Cerebellar cortex (tissue), 1 donor: ENCODE results near the gene TNKS1BP1.
A peak's percentile ranks its signal among the peaks of the same experiment; 100 is the strongest.
"Not testable (repeated sequence)": the region's sequence is repeated elsewhere in the genome, so short reads cannot be mapped to it uniquely, and the experiment has no call there.

Source experiments
- DNase-seq: peaks from one replicate; pipeline ENCODE4 v3.0.0-alpha.2; 2015; ENCODE audit warnings: low spot score

The TNKS1BP1 gene

DNA sequence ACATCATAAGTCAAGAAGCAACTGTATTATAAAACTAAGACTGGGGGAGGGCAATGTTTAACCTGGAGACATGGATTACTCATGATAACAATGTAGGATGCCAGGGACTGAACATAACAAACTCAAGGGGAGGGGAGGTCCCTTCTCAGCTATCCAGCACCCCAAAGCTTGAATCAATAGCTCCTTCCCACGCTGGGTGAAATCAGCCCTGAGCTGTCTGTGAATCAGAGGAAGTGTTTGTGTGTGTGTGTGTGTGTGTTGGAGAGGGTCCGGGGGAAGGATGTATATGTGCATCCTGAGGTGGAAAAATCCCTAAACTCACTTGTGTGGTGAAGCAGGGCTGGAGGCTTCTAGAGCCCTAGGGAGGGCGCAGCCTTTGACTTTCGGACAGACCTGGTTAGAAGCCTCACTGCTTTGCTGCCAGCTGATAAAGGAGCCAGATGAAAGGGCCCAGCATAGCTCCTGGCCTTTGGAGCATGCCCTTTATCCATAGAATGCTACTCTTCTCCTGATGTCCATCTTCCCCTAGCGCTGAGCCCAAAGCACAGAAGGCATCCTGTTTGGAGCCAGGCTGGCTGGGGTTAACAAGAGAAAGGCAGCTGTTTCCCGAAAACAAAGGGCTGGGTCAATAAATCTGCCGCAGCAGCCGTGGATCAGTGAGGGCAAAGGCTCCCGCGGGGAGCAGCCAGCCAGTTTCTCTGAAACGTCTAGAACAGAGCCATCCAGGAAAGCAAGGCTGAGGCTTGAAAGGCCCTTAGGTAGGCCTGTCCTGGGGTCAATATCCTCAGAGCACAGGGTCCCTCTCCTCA, 35.8 kb downstream of the TNKS1BP1 start:
- no peak for DNase-seq

GRCh38 chr11:57287884-57288283, 36.9 kb downstream of the TNKS1BP1 start:
- DNase-seq = no peak

DNA sequence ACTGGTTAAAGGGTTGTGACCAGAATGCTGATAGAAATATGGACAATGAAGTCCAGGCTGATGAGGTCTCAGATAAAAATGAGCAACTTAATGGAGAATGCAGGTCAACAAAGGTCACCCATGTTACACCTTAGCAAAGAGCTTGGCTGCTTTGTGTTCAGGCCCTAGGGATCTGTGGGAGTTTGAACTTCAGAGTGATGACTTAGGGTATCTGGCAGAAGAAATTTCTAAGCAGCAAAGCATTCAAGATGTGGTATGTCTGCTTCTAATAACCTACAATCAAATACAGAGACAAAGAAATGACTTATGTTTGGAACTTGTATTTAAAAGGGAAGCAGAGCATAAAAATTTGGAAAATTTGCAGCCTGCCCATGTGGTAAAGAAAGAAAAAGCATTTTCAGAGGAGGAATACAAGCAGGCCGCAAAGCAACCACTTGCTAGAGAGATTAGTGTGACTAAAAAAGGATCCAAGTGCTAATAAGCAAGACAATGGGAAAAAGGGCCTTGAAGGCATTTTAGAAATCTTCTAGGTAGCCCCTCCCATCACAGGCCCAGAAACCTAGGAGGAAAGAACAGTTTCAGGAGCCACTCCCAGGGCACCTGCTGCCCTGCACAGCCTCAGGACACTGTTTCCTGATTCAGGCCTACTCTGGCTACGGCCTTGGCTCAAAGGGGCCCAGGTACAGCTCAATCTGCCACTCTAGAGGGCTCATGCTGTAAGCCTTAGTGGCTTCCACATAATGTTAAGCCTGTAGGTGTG, 41.3 kb downstream of the TNKS1BP1 start:
- no peak for DNase-seq

- not testable (repeated sequence) for DNase-seq
Observed at GRCh38 chr11:57281546-57281945, 43.2 kb downstream of the TNKS1BP1 start.

GRCh38 chr11:57279116-57279515, 45.6 kb downstream of the TNKS1BP1 start:
- DNase-seq = no peak

- DNase-seq = no peak
Observed at GRCh38 chr11:57278721-57279095, 46.0 kb downstream of the TNKS1BP1 start.

DNA sequence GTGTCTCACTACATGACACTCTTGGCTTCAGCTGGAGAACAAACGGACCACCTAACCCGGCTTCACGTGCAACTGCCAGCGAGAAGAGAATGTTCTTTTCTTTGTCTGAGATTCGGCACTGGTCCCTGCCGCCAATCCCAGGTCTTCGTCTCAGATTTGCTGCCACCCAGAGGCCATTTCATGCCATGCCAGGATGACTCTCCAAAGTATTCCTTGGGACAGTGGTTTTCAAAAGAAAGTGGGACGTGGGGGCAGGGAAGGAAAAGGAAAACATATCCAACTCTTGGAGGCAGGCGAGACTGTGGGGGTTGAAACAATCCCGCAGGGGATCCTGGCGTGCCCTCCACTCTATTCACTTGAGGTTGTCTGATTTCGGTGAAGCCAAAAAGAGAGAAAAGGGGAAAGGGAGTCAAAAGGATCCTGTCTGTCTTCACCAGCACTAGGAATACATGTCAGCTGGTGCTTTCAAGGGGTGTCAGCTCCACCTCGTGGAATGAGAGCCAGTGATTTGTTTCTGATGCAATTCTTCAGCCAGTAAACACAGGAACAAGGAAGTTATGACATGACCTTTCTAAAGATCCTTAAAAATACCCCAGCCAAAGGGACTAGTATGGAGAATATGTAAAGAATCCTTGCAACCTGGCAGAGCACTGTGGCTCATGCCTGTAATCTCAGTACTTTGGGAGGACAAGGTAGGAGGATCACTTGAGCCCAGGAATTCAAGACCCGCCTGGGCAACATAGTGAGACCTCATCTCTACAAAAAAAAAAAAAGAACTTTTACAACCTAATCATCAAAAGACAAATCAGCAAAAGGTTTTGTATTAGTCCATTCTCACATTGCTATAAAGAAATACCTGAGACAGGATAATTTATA, 46.7 kb downstream of the TNKS1BP1 start:
- DNase-seq = peak; percentile 61

GRCh38 chr11:57276971-57277675, 47.6 kb downstream of the TNKS1BP1 start:
- no peak for DNase-seq

GRCh38 chr11:57276169-57276970, 48.4 kb downstream of the TNKS1BP1 start:
- no peak for DNase-seq

DNA sequence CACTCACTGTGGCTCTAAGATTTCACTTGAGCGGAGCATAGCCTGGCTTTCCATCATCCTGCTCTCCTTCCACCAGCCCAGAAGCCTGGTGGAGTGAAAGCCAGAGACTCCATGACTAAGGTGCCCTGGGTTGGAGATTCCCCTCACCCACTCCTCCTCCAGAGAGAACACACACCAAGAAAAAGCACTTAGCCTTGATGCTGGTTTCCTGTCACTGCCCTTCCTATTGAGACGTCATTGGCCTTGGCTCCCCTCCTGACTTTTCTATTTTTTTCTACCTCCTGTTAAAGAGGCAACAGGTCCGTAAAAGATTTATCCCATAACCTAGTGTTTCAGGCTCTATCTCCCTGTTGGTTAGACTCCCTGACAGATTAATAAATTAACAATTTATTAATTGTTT, 49.2 kb downstream of the TNKS1BP1 start:
- DNase-seq = no peak

GRCh38 chr11:57274904-57275498, 49.8 kb downstream of the TNKS1BP1 start:
- no peak for DNase-seq

DNA sequence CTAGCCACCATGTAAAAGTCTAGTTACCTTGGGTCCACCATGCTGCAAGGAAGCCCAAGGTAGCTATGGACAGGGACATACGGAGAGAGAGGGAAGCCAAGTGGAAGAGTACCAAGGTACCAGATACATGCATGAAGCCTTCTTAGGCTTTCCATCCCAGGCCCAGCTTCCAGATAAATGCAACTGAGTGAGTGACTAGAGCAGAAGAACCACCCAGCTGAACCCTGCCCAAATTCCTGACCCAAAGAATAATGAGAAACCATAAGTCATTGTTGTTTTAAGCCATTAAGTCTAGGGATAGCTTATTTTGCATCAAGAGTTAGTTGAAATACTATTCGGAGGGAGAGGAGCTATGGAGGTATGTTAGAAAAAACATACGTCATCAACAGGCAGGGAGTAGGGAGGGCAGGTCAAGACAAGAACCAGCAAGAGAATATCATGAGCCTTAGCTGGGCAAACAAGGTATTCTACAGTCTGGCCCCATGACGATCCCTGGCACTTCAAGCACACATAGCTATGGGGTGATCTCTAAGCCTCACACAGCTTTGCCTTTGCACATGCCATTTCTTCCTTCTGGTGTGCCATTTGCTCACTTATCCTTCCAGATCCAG, 51.2 kb downstream of the TNKS1BP1 start:
- no peak for DNase-seq

DNA sequence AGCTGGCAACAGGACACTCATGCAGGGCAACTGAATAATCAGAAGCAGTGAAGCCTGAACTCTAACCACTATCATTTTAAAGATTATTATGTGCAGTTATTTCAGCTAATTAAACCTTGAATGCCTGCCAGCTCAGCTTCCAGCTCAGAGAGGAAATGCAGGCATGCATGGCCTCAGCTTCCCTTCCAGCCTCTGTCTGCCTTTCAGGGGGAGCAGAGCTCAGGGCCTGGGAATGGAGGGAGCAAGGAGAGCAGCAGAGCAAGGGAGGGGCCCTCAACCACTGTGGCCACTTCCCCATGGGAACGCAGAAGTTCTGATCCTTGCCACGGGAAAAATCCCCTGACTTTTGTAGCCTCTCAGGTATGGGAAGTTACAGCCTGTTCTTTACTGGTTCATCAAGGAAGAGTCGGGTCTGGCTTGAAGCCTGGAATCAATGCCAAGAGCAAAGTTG, 55.2 kb downstream of the TNKS1BP1 start:
- no peak for DNase-seq

- no peak for DNase-seq
Observed at GRCh38 chr11:57266157-57266556, 58.6 kb downstream of the TNKS1BP1 start.

DNA sequence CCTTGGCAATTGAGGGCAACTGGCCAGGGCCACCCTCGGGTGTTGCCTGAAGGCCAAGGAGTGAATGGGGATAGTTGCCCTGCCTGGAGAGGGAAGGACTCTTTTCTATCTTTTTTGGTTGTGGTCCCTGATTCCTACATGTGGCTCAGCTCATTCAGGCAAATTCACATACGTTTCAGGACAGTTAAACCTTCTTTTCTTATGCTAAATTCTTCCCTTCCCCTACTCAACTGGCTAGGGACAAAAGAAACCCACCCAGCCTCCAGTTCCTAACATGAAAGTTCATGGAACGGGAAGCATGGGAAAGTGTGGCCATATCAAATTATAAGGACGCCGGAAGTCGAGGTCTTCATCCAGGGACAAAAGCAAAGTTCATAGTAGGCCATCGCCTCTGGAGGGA, 61.4 kb downstream of the TNKS1BP1 start:
- DNase-seq = no peak

DNA sequence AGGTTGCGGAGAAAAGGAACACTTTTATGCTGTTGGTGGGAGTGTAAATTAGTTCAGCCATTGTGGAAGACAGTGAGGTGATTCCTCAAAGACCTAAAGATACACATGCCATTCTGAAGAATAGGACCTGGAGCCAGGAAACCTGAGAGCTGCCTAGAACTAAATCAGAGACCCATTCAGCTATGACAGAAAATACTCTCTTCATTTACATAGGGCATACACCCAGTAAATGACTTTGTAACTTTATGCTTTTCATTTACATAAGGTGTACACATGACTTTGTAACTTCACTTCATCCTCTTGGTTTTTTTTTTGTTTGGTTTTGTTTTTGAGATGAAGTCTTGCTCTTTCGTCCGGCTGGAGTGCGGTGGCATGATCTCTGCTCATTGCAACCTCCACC, 62.6 kb downstream of the TNKS1BP1 start:
- DNase-seq = no peak

- DNase-seq = no peak
Observed at GRCh38 chr11:57260937-57261783, 63.6 kb downstream of the TNKS1BP1 start.

- DNase-seq = no peak
Observed at GRCh38 chr11:57256119-57256518, 68.6 kb downstream of the TNKS1BP1 start.

GRCh38 chr11:57255618-57256017, 69.1 kb downstream of the TNKS1BP1 start:
- no peak for DNase-seq
